Panc1 (cell line): Measurements from ENCODE around the gene MPC1.

Source experiments
- CTCF ChIP-seq: fragments of 450-650 bp; IDR thresholded peaks from 2 replicates; pipeline ENCODE4 v1.5.1; 2017; ENCODE audit warnings: mild to moderate bottlenecking
- POLR2AphosphoS5 ChIP-seq: IDR thresholded peaks from 2 replicates; pipeline ENCODE4 v1.6.1; 2012; ENCODE audit warnings: mild to moderate bottlenecking, low read depth, low read length, moderate library complexity
- REST ChIP-seq, 2 experiments: IDR thresholded peaks; 2 replicates each; pipeline ENCODE4 v1.6.1; 2011 to 2012; ENCODE audit warnings: low read depth in 2 of 2, control low read depth in 1 of 2, low read length in 1 of 2, mild to moderate bottlenecking in 1 of 2, moderate library complexity in 1 of 2; ENCODE audit not compliant: insufficient read depth in 1 of 2
- SIN3A ChIP-seq: IDR thresholded peaks from 2 replicates; pipeline ENCODE4 v1.6.1; 2012; ENCODE audit warnings: low read depth, mild to moderate bottlenecking, low read length, moderate library complexity, borderline replicate concordance; ENCODE audit not compliant: insufficient read depth
- TCF7L2 ChIP-seq: IDR thresholded peaks from 2 replicates; pipeline ENCODE4 v1.6.1; 2011; ENCODE audit warnings: mild to moderate bottlenecking, low read depth, low read length, inconsistent platforms

- TF ChIP-seq POLR2AphosphoS5 (no peak), CTCF (no peak), REST (IDR thresholded peaks at IDR 0.05; ENCODE audit: insufficient read depth in 1 of 2, low read depth in 2 of 2, low read length in 1 of 2) (no peak), SIN3A (no peak), TCF7L2 (no peak)
Measured at GRCh38 chr6:166419286-166419685, 36.5 kb upstream of the MPC1 start.
